Posterior vena cava (tissue), 2 donors: ENCODE measurements around the gene NFYB. TPM values are rescaled to one million over a fixed set of nuclear protein-coding genes. Genes with fewer than 3 reads are reported as not detected.
A peak's percentile ranks its signal among the peaks of the same experiment; 100 is the strongest.
"Not testable (repeated sequence)": the region's sequence is repeated elsewhere in the genome, so short reads cannot be mapped to it uniquely, and the experiment has no call there.

Experiments
- DNase-seq: peaks from one replicate; pipeline ENCODE4 v3.0.0-alpha.2; 2020; ENCODE audit warnings: low spot score
- intact Hi-C, 2 donors: fragments of 100-400 bp; cut with DNase I; formaldehyde crosslinking; loops; one replicate each; pipeline versions ENCODE4 v1.14.1 to v1.14.2; 2022 to 2023
- long read RNA-seq, 2 donors: library from polyadenylated mRNA; unstranded; transcript quantifications; one replicate each; pipeline ENCODE4 v2.0.0, GENCODE V29; 2020 to 2021
- total RNA-seq, 2 donors: library from RNA; stranded (reverse); fragmentation: NEBNext Ultra II Directional; extraction: Animal tissue kit (Norgen Biotek cat#: 25700); gene quantifications; one replicate each; pipeline ENCODE4 v1.2.1, GENCODE V29; 2021
- donor health status: DM: yes; HTN: yes; CAD: no.
- donor health status: DM: yes; HTN: yes; CAD: no.

NFYB gene
- total RNA-seq: 10 to 100 TPM; 52.6 to 60.5 TPM
- long read RNA-seq, donor 1, transcript NFYB-201 (8 exons, 3,512 nt): minor isoform, 8 of 43 reads
- long read RNA-seq, donor 1, transcript NFYB-205 (8 exons, 1,727 nt): major isoform, 15 of 43 reads
- long read RNA-seq, donor 1, partial matches to known transcripts: 5 of 43 reads
- long read RNA-seq, donor 1, other reads (novel, unspliced or antisense): 15 of 43 reads
- long read RNA-seq, donor 2, transcript NFYB-201 (8 exons, 3,512 nt): major isoform, 19 of 23 reads
- long read RNA-seq, donor 2, partial matches to known transcripts: 2 of 23 reads
- long read RNA-seq, donor 2, other reads (novel, unspliced or antisense): 2 of 23 reads

GRCh38 chr12:104137902-104138796, at the start of gene NFYB:
Gene NFYB (minus strand): TSS chr12:104138210. CDS start chr12:104135453, 2,757 bp downstream.
- peak; percentile 97 for DNase-seq
- intact Hi-C loops: no loop called here

- intact Hi-C loops: no loop called here
- DNase-seq: no peak
These were observed 49.6 kb upstream of the NFYB start for GRCh38 chr12:104187446-104188155.

- no peak for DNase-seq
- intact Hi-C loops: no loop called here
These were observed 45.4 kb upstream of the NFYB start for GRCh38 chr12:104183443-104183842.

GRCh38 chr12:104182621-104183378, 44.8 kb upstream of the NFYB start:
- intact Hi-C loops: loop anchor here in 1 of 2 donors (1.0 kb wide), 1 partner anchor 41 kb away; no protein-coding TSS in a partner anchor
- no peak for DNase-seq

GRCh38 chr12:104182144-104182543, 44.1 kb upstream of the NFYB start:
- peak; percentile 92 for DNase-seq
- intact Hi-C loops: loop anchor here in 1 of 2 donors (1.0 kb wide), 1 partner anchor 41 kb away; no protein-coding TSS in a partner anchor

- intact Hi-C loops: no loop called here
- no peak for DNase-seq
These were observed 43.3 kb upstream of the NFYB start for GRCh38 chr12:104181313-104181712.

GRCh38 chr12:104180374-104180773, 42.4 kb upstream of the NFYB start:
- intact Hi-C loops: no loop called here
- no peak for DNase-seq

- intact Hi-C loops: no loop called here
- DNase-seq: peak; percentile 89
These were observed 39.9 kb upstream of the NFYB start for GRCh38 chr12:104177663-104178501.

GRCh38 chr12:104177336-104177662, 39.3 kb upstream of the NFYB start:
- DNase-seq: no peak
- intact Hi-C loops: no loop called here

GRCh38 chr12:104175726-104176247, 37.8 kb upstream of the NFYB start:
- no peak for DNase-seq
- intact Hi-C loops: no loop called here

GRCh38 chr12:104173804-104174203, 35.8 kb upstream of the NFYB start:
- intact Hi-C loops, DNase-seq: not testable (repeated sequence)

- no peak for DNase-seq
- intact Hi-C loops: no loop called here
These were observed 34.5 kb upstream of the NFYB start for GRCh38 chr12:104172570-104172947.

- no peak for DNase-seq
- intact Hi-C loops: no loop called here
These were observed 34.0 kb upstream of the NFYB start for GRCh38 chr12:104171785-104172569.

- no peak for DNase-seq
- intact Hi-C loops: no loop called here
These were observed 30.6 kb upstream of the NFYB start for GRCh38 chr12:104168596-104168995.

GRCh38 chr12:104167519-104168458, 29.8 kb upstream of the NFYB start:
- no peak for DNase-seq
- intact Hi-C loops: no loop called here

- intact Hi-C loops: no loop called here
- DNase-seq: no peak
These were observed 28.5 kb upstream of the NFYB start for GRCh38 chr12:104166465-104166864.
